Measurements from ENCODE around the gene PSKH1. TPM values are rescaled to one million over a fixed set of nuclear protein-coding genes. Genes with fewer than 3 reads are reported as not detected.

PSKH1 gene
- polyA plus RNA-seq, 1 donor from 2014 or later: 3.8 TPM

- Histone ChIP-seq H4K20me1 (ENCODE audit: insufficient read depth) (no peaks in the 10 kb centered on the region), H3K79me2 (replicated peaks; ENCODE audit: insufficient read depth, low read length) (no peaks in the 10 kb centered on the region), H3K9ac (ENCODE audit: low read length) (no peak overlapping the region), H3K36me3 (ENCODE audit: insufficient read depth, low read length) (peaks cover 8% of the 10 kb centered on the region), H3K27ac (ENCODE audit: low read length) (no peak overlapping the region), H3K27me3 (ENCODE audit: insufficient read depth, low read depth, low read length) (no peaks in the 10 kb centered on the region), H2AFZ (ENCODE audit: low read depth, low read length) (no peak overlapping the region), H3F3A (ENCODE audit: insufficient read depth, low read length, poor library complexity, severe bottlenecking) (no peaks in the 10 kb centered on the region), H3K9me2 (ENCODE audit: insufficient read depth, low read length) (no peaks in the 10 kb centered on the region), H3K4me2 (ENCODE audit: low read length) (no peak overlapping the region), H3K9me3 (ENCODE audit: low read length) (no peaks in the 10 kb centered on the region), H3K4me3 (ENCODE audit: low read length) (no peak overlapping the region)
- TF ChIP-seq SMC3 (conservative IDR thresholded peaks at IDR 0.05; ENCODE audit: poor library complexity) (peak; percentile 87), RAD21 (conservative IDR thresholded peaks at IDR 0.05) (peak; percentile 64), TAF1 (IDR thresholded peaks at IDR 0.05; ENCODE audit: low read depth) (no peak), EZH2 (IDR thresholded peaks at IDR 0.05; ENCODE audit: borderline replicate concordance, insufficient read depth, low read length, poor library complexity, severe bottlenecking) (no peak), MXI1 (conservative IDR thresholded peaks at IDR 0.05; ENCODE audit: poor library complexity, severe bottlenecking) (no peak), CTCF (IDR thresholded peaks at IDR 0.05; ENCODE audit: poor library complexity, severe bottlenecking) (peak; percentile 86)
These were observed 9.2 kb upstream of the PSKH1 start for GRCh38 chr16:67883872-67884261.

GRCh38 chr16:67884684-67885083 is 8.4 kb upstream of the PSKH1 start, which contains the start of gene NRN1L:
NRN1L (plus strand) TSS chr16:67884885; CDS start chr16:67884904, 19 bp downstream.
- TF ChIP-seq RAD21 (conservative IDR thresholded peaks at IDR 0.05): no peak
- TF ChIP-seq POLR2AphosphoS5 (IDR thresholded peaks at IDR 0.05): no peak
- no peak for TF ChIP-seq EZH2 (IDR thresholded peaks at IDR 0.05; ENCODE audit: borderline replicate concordance, insufficient read depth, low read length, poor library complexity, severe bottlenecking)
- no peak for TF ChIP-seq SMC3 (conservative IDR thresholded peaks at IDR 0.05; ENCODE audit: poor library complexity)
- no peak for TF ChIP-seq REST (IDR thresholded peaks at IDR 0.05; ENCODE audit: borderline replicate concordance)
- no peak for TF ChIP-seq TAF1 (IDR thresholded peaks at IDR 0.05; ENCODE audit: low read depth)
- no peak for TF ChIP-seq CTCF (IDR thresholded peaks at IDR 0.05; ENCODE audit: poor library complexity, severe bottlenecking)
- TF ChIP-seq EP300 (conservative IDR thresholded peaks at IDR 0.05; ENCODE audit: poor library complexity, severe bottlenecking): no peak
- TF ChIP-seq MXI1 (conservative IDR thresholded peaks at IDR 0.05; ENCODE audit: poor library complexity, severe bottlenecking): no peak

More at GRCh38 chr16:67884684-67885083, 8.4 kb upstream of the PSKH1 start, which contains the start of gene NRN1L:
- Histone ChIP-seq H3K4me3 (ENCODE audit: low read length) (no peak within 1 kb of the TSS), H3K9me3 (ENCODE audit: low read length) (no peaks in the 10 kb centered on the region), H3K79me2 (replicated peaks; ENCODE audit: insufficient read depth, low read length) (no peaks in the 10 kb centered on the region), H3F3A (ENCODE audit: insufficient read depth, low read length, poor library complexity, severe bottlenecking) (no peaks in the 10 kb centered on the region), H3K27me3 (ENCODE audit: insufficient read depth, low read depth, low read length) (no peaks in the 10 kb centered on the region), H3K9me2 (ENCODE audit: insufficient read depth, low read length) (no peaks in the 10 kb centered on the region), H4K20me1 (ENCODE audit: insufficient read depth) (no peaks in the 10 kb centered on the region), H3K36me3 (ENCODE audit: insufficient read depth, low read length) (peaks cover 8% of the 10 kb centered on the region), H3K9ac (ENCODE audit: low read length) (no peak within 1 kb of the TSS), H3K27ac (ENCODE audit: low read length) (no peak within 1 kb of the TSS), H2AFZ (ENCODE audit: low read depth, low read length) (no peak within 1 kb of the TSS), H3K4me2 (ENCODE audit: low read length) (no peak within 1 kb of the TSS)
